Measurements from ENCODE around the gene PDZD4. TPM values are rescaled to one million over a fixed set of nuclear protein-coding genes. Genes with fewer than 3 reads are reported as not detected.

PDZD4 gene
- total and polyA plus RNA-seq, 9 of the 15 experiments (the other 6 are each of a cell fraction or from before 2014, with no cell fraction given): 0.05 to 0.38 (median 0.07) TPM; not detected in 5

DNA sequence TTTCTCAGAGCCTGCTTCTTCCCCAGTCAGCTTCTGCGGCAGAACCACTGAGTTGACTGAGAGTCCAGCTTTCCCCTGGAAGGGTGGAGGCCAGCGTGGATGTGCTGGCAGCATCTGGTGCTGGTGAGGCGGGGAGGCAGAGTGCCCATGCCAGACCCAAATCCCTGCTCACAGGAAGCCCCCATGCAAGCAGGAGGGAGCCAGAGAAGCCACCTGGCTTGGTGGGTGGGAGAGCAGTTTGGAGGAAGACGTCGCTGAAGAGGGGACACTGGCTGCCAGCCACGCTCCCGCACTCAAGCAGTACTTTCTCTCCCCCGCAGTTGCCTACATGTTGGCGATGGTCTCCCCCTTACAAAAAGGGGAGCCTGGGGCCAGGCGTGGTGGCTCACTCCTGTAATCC is 6.0 kb downstream of the PDZD4 start (continued):
- TF ChIP-seq MGA (IDR thresholded peaks at IDR 0.05) (no peak), NR0B1 (IDR thresholded peaks at IDR 0.05; ENCODE audit: partially characterized antibody) (no peak), MAFG (tag; conservative IDR thresholded peaks at IDR 0.05) (no peak)

Data from K562 (cell line).